ENCODE measurements around the gene TLE7. TPM values are rescaled to one million over a fixed set of nuclear protein-coding genes. Genes with fewer than 3 reads are reported as not detected.

TLE7 gene
- total RNA-seq, 1 donor from 2014 or later, result not detected

DNA sequence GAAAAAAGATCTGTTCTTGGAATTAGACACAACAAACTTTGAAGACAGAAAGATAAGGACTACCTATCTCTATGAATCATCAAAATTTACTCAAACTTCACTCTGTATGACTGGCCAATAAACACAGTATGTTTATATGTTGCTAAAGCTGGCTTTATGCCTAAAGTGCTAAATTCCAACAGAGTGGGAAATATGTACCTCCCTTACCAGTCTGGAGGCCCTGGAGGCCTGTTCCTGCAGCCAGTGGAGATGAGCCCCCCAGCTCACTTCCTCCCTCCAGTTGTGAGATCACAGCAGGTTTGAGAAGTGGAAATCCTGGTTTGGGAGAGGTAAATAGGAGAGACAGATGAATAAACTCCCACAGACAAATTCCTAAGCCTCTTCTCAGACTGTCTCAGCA lies 11.2 kb upstream of the TLE7 start:
- FAIRE-seq, result no peak
- no peak for DNase-seq (ENCODE audit: low spot score in 2 of 2)

GRCh38 chr16:71449020-71449419 lies 7.2 kb upstream of the TLE7 start:
- FAIRE-seq (no peak), DNase-seq (ENCODE audit: low spot score in 2 of 2) (no peak)

GRCh38 chr16:71448274-71448866 lies 6.5 kb upstream of the TLE7 start:
- FAIRE-seq (no peak), DNase-seq (ENCODE audit: low spot score in 2 of 2) (no peak)

DNA sequence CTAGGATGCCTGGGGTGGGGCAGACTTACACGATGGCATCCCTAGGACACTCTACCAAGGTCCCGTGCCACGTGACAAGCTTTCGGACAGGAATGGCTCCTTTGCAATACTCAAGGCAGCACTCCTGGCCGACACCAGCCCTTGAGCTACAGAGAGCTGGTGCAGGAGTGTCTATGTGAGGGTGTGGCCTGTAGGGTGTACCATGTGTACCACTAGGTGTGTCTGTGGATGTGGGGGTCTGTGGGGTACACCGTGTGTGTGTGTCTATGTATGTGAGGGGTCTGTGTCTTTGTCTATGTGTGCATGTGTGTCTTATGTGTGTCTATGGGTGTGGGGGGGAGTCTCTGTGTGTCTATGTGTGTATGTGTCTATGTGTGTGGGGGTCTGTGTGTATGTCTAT lies 1.9 kb upstream of the TLE7 start:
- FAIRE-seq, result no peak
- no peak for DNase-seq (ENCODE audit: low spot score in 2 of 2)

GRCh38 chr16:71441348-71442050 lies 355 bp downstream of the TLE7 start:
- DNase-seq (ENCODE audit: low spot score in 2 of 2) (no peak), FAIRE-seq (no peak)

DNA sequence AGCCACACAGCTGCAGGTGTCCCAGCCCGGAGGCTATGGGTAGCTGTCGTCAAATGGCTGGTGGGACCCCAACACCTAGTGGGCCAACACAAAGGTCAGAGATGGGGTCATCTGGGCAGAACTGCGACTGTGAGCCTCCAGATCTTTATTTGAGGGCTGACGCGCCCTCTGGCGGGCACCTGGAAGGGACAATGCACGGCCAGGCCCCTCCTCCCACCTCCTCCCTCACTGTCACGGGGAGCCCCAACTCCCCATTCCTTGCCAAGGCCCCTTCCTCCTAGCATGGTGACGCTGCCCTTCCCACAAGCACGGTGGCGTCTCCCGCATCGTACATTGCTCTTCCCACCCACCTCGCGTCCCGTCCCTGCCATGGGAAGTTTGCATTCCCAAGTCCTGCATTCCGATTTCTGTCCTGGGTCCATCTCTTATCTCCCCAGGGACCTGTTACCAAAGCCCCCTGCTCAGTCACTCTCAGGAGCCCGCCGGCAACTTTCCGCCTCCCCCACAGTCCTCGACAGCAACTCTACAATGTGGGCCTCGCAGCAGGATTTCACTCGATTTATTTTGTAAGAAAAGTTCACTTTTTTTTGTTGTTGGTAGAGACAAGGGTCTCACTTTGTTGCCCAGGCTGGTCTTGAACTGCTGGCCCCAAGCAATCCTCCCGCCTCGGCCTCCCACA lies 1.0 kb downstream of the TLE7 start:
- FAIRE-seq (no peak), DNase-seq (ENCODE audit: low spot score in 2 of 2) (no peak)

GRCh38 chr16:71439523-71439922 lies 2.3 kb downstream of the TLE7 start:
- FAIRE-seq (no peak), DNase-seq (ENCODE audit: low spot score in 2 of 2) (no peak)

DNA sequence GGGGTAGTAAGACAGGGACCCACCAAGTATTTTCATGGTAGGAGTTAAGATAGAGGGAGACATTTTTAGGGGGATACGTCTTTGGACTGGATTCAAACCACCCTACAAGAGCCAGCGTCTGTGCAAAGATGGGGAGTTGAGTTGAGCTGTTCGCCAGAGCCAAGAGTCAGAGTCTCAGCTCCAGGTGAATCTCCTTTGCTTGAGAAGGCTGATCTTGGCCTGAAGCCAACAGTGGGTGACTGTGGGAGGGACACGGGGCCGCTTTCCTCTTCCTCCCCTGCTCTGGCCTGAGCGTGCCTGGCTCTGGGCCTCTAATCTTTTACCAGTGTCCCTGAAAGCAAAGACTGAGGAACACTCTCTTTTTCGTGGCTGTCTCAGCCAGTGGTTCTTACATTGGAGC lies 5.4 kb downstream of the TLE7 start:
- FAIRE-seq (no peak), DNase-seq (ENCODE audit: low spot score in 2 of 2) (no peak)

DNA sequence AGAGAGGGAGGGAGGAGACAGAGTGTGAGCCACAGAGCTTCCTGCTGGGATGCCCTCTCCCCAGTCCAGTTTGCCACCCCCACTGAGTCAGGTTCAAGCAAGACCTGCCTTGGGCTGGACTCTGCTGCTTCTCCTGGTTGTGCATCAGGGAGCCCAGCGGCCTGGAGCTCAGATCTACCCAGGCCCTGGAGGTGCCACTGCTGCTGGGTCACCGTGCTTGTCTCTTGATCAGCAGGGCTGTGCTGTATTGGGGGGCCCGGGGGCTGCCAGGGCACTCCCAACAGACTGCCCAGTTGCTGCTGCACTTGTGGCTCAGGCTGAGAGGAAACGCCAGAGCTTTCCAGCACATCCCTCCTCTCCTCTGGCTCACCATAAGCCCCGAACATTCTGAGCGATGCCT lies 8.9 kb downstream of the TLE7 start:
- DNase-seq (ENCODE audit: low spot score in 2 of 2) (no peak), FAIRE-seq (no peak)

DNA sequence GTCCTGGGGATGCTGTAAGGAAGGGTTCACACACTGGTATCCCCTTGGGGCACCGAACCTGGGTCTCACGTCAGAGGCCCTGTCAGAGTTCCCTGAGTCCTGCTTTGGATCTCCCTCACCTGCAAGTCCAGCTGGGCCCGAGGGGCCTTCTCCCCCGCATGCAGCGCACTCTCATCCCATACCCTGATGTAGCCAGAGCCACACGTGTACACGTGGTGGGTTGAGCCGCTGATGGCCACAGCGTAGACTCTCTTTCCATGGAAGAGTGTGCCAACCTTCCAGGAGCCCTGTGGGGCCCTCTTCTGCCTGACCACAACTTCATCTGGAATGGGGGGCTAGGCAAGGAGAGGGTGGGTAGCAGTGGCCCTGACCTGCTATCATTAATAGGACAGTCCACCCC lies 9.9 kb downstream of the TLE7 start:
- no peak for FAIRE-seq
- no peak for DNase-seq (ENCODE audit: low spot score in 2 of 2)

DNA sequence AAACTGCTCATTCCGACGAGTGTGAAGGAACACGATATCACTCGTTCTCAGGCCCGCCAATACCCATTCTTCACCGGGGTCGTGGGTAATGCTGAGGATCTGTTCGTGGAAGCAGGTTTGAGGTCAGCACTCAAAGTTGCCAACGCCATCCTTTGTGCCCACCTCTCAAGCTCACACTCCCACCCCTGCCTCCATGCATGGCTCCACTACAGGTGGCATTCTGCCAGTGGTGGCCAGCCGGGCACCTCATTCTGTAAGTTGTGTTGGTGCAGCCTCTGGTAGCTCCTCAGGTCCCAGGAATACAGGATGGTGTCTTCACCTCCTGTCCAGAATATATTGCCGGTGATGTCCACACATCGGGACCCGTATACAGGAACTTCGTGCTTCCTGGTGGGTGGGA lies 10.7 kb downstream of the TLE7 start:
- DNase-seq (ENCODE audit: low spot score in 2 of 2) (no peak), FAIRE-seq (no peak)

DNA sequence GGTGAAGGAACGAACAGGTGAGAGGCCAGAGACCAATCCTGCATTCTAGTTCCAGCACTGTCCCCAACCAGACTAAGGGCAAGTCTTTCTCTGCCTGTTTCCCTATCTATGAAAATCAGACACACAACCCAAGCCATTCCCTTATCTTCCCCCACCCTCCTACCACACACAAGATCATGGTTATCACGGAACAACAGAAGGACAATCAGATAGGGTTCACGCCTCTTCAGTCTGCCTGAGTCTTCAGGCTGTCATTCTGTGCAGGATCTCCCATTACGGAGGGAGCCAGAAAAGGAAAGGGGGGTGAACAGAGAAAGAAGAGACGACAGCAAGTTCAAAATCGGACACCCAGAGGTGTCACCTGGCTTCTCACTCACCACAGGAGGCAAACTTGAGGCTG lies 11.1 kb downstream of the TLE7 start:
- FAIRE-seq, result no peak

DNA sequence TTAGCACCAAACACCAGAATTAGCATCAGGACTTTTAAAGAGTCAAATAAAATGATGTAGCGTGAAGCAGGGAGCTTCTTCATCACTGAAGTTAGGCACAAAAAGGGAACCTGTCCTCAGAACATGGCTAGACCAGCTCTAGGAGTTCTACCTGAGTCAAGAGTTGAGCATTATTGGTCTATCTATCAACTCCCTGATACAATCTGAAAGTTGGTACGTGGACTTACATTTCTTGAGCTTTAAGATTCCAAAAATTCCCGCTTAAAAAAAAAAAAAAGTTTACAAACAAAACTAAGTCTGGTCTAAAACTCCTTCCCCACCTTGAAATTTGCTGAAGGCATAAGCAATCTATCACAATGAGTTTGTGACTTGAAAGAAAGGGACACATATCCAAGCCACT lies 12.3 kb downstream of the TLE7 start:
- FAIRE-seq, result no peak
- DNase-seq (ENCODE audit: low spot score in 2 of 2), result no peak

More for the DNA sequence above, 11.1 kb downstream of the TLE7 start:
- no peak for DNase-seq (ENCODE audit: low spot score in 2 of 2)

DNA sequence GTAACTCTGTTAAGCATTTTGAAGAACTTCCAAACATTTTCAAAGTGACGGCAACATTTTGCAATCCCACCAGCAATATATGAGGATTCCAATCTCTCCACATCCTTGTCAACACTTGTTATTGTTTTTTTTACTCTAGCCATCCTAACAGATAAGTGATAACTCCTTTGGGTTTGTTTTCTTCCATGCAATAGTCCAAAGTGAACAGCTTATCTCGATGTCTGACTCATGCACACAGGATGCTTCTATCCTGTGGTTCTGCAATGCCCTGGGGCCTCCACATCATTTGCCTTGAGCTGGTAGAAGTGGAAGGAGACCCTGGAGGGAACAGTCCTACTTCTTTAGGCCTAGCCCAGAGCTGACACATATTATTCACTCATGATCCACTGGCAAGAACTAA lies 13.0 kb downstream of the TLE7 start:
- FAIRE-seq (no peak), DNase-seq (ENCODE audit: low spot score in 2 of 2) (no peak)

DNA sequence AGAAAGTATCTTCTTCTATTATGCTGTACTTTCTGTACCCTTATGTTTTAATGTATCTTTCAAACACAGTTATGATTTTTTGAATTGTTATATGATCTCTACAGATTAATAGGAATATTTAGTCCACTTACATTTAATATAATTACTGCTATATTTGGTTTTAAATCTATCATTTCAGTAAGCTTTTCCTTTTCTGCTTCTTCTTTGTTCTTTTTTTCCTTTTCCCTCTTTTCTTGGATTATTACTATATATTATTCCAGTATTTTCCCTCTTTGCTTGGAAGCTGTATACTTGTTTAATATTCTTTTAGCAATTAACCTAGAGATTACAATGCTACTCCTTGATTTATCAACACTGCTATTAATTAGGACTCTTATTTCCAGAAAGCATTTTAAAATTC lies 13.5 kb downstream of the TLE7 start:
- DNase-seq (ENCODE audit: low spot score in 2 of 2) (no peak), FAIRE-seq (no peak)

DNA sequence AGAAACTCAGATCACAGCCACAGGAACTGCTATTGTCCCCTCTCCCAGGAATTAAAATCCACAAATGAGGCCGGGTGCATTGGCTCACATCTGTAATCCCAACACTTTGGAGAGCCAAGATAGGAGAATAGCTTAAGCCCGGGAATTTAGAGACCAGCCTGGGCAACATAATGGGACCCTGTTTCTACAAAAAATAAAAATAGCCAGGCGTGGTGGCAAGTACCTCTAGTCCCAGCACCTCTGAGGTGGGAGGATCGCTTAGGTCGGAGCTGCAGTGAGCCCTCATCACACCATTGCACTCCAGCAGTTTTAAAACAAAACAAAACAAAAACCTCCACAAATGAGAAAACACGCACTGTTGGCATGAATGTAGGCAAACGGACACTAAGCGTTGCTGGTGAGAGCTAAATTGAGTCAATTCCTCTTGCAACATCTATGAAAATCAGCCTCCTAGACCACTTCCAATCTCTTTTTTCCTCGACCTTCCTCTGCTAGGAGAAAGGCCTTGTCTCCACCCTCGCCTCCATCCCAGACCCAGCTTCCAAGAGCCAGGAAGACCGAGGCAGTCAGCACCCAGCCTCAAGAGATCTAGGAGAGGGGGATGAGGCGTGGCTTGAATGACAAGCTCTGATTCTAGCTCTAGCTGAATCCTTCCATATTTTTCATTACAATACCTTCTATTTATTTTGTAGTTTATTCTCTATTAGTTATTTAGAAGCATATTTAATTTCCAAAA lies 14.8 kb downstream of the TLE7 start:
- no peak for FAIRE-seq
- no peak for DNase-seq (ENCODE audit: low spot score in 2 of 2)

- DNase-seq (ENCODE audit: low spot score in 2 of 2) (no peak), FAIRE-seq (no peak)
Measured at GRCh38 chr16:71426069-71426879, 15.6 kb downstream of the TLE7 start.

DNA sequence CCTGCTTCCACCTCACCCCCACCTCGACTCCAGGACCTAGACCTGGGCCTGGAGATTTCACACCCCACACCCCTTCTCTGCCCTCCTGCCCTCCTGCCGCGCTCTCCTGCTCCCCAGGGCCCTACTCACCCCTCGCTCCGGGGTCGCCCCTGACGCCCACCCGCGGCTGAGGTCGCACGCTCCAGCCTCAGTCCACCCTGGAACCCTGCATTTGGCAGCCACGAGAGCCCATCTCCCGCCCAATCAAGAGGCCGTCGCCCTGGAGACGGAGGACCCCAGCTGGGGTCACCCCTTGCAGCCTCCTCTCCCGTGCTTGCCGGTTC lies 16.1 kb downstream of the TLE7 start:
- FAIRE-seq, result no peak
- no peak for DNase-seq (ENCODE audit: low spot score in 2 of 2)

- no peak for FAIRE-seq
Measured at GRCh38 chr16:71424626-71425025, 17.2 kb downstream of the TLE7 start.

GRCh38 chr16:71423865-71424264 lies 18.0 kb downstream of the TLE7 start:
- FAIRE-seq (no peak), DNase-seq (ENCODE audit: low spot score in 2 of 2) (no peak)

More at GRCh38 chr16:71424626-71425025, 17.2 kb downstream of the TLE7 start:
- DNase-seq (ENCODE audit: low spot score in 2 of 2), result no peak

DNA sequence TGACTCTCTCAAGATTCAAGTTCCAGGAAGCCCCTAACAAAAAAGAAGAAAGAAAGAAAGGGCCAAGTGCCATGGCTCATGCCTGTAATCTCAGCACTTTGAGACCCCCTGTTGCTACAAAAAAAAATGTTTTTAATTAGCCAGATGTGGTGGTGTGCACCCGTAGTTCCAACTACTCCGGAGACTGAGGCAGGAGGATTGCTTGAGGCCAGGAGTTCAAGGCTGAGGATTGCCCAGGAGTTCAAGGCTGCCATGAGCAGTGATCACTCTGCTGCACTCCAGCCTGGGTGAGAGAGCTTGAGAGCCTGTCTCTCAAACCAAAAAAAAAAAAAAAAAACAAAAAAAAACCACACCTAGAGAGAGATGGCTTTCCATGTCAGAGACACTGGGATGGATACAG lies 18.8 kb downstream of the TLE7 start:
- DNase-seq (ENCODE audit: low spot score in 2 of 2), result no peak
- no peak for FAIRE-seq
